MV-4-11 (cell line): ENCODE results near the gene NOD1.
A peak's percentile ranks its signal among the peaks of the same experiment; 100 is the strongest.
"Not testable (repeated sequence)": the region's sequence is repeated elsewhere in the genome, so short reads cannot be mapped to it uniquely, and the experiment has no call there.

ENCODE experiments used
- DNase-seq: peaks from one replicate; lab custom pipeline; 2025; lab: John Stamatoyannopoulos, UW

Gene NOD1

GRCh38 chr7:30503274-30504212 lies 25.0 kb upstream of the NOD1 start:
- no peak for DNase-seq

DNA sequence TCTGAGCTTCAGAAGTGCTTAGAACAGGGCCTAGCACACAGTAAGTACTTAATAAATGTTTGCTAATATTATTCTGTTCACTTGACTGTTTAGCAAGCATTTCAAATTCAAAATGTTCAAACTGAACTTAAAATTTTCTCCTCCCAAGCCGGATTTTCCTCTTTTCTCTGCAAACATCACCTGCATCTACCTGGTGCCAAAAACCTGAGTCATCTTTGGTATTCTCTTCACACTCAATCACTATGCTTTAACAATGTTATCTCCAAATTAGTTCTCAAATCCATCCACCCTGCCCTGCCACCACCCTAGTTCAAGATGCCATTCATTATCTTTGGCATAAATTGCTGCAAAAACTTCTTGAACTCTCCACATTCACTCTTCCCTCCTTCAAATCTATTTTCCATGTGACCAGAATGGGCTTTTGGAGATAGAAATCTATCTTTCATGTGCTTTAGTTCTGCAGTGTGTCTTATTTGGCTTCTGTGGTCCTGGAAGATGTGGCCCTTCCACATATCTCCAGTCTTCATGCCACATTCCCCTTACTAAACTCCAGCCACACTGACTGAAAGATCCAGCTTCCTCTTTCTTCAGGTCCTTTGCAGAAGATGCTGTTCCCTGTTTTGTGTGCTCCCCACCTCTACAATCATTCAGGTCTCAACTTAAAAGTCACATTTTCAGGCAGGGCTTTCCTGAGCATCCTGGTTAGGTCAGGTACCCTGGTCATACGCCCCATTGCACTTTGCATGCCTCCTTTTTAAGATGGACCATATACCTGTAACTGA lies 24.1 kb upstream of the NOD1 start:
- DNase-seq: peak; percentile 64

DNA sequence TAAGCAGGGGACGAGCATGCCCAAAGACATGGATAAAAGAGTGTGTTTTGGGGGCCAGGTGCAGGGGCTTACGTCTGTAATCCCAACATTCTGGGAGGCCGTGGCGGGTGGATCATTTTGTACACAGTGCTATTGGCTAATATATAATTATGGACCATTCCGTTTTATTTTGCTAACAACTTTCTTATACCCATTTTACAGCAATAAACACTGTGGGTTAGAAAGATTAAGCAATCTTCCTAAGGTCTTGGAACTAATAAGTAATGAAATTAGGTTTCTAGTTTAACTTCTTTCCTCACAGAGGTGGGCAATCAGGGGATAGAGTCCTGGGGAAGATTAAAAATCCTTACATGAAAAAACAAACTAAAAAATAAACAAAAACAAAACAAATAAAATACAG lies 22.7 kb upstream of the NOD1 start:
- DNase-seq: no peak

GRCh38 chr7:30493228-30493627 lies 14.6 kb upstream of the NOD1 start:
- no peak for DNase-seq

DNA sequence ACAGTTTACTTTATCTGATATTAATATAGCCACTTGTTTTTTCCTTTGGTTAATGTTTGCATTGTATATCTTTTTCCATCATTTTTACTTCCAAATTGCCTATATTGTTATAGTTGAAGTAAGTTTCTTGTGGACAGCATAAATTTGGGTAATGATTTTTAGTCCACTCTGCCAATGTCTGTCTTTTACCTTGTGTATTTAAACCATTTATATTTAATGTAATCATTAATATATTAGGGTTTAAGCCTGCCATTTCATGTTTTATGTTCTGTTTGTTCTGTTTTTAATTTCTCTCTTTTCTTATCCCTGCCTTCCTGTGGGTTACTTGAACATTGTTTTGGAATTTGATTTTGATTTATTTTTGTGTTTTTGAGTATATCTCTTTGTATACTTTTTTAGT lies 12.8 kb upstream of the NOD1 start:
- DNase-seq: no peak

DNA sequence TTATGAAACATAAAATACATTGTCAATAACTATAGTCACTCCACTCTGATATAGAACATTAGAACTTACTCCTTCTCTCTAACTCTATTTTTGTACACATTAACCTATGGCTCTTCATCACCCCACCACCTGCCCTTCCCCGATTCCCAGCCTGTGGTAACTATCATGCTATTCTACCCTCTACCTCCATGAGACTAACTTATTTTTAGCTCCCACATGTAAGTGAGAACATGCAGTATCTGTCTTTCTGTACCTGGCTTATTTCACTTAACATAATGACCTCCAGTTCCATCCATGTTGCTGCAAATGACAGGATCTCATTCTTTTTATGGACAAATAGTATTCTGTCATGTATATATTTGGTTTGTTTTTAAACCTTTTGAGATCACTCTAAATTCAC lies 8.8 kb upstream of the NOD1 start:
- DNase-seq: no peak

DNA sequence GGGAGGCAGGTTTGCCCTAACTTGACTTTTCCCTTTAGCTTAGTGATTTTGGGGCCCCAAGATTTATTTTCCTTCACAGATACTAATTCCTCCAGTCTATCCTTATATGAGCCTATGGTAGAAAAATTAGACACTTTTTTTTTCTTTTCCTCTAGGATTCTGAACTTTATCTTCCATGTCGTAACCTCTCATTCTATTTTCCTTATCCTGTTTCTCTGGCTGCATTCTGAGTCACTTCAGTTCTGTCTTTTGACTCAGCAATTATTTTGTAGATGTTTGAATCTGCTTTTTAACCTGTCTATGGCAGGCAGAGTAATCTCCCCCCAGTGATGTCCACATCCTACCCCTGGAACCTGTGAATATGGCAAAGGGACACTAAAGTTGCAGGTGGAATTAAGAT lies 7.1 kb upstream of the NOD1 start:
- DNase-seq: no peak

- DNase-seq: not testable (repeated sequence)
These were observed 2.8 kb upstream of the NOD1 start for GRCh38 chr7:30481416-30481815.

GRCh38 chr7:30479202-30480120 lies 877 bp upstream of the NOD1 start:
- DNase-seq: peak; percentile 53

DNA sequence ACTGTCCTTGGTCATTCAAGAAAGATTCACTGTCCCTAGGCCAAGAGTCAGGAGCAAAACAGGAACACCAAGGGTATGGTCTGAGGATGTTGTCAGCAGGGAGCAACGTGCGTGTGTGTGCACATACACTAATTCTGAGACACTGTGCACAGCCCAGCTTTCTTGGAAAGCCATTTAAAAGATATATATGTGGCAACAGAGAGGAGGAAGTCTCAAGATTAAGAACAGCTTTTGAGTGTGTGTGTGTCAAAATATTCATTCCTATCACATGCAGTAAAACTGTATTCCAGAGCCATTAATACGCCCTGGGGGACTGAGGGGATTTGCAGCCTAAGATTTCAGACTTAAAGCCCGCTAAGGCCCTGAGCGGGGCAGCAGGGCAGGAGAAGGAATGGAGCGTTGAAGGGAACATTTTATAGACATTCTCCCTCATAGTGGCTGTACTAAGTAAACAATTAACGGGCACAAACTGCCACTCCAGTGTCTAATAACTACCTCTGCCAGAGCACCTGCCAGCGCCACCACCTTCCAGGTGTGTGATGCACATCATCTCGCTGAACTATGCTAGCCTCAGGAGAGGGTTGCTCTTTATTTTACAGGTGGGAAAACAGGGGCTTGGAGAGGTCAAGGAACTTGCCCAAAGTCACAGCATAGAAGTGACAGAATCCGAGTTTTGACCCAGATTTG lies 2.0 kb downstream of the NOD1 start:
- DNase-seq: peak; percentile 85

- DNase-seq: no peak
These were observed 3.0 kb downstream of the NOD1 start for GRCh38 chr7:30475580-30475979.

DNA sequence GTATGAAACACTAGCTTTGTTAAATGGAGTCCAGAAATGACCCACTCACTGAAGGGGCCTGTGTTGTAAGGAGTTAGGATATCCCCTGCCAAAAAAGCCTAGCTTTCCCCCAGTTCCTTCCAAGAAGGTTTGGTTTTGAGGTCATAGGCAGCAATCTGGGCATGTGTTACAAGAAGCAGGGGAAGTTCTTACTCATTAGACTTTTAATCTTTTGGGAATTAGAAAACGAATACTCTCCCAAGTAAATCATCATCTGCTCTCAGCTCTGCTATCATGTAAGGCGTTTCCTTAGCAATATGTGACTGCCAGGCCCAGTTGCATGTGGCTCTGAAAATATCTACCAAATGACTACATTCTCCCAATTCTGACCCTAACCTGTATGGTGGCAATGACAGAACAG lies 3.7 kb downstream of the NOD1 start:
- no peak for DNase-seq

DNA sequence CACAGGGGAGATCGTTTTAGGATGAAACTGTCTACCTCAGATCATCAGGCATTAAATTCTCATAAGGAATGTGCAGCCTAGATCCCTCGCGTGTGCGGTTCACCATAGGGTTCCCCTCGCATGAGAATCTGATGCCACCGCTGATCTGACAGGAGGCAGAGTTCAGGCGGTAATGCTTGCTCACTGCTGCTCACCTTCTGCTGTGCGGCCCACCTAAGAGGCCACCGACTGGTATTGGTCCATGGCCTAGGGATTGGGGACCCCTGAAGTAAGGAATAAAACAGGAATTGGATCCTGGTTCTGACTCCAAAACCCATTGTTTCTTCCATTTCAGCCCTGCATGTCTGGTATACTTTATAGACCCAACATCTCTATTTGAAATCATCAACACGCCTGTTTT lies 4.1 kb downstream of the NOD1 start:
- DNase-seq: no peak

DNA sequence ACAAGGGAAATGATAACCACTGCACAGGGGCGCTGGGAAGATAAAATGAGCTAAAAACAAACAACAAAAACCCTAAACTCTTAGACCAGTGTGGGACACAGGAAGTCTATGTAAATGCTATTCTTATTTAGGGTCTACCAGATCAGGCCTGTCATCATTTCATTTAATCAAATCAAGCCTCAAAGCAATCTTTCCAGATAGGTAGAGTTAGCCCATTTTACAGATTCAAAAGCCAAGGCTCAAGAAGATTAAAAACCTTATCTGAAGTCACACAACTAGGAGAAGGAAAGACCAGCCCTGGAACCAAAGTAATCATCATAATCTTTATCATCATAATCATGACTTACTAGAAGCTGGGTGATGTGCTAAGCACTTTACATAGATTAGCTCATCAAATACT lies 4.7 kb downstream of the NOD1 start:
- no peak for DNase-seq

- DNase-seq: peak; percentile 26
These were observed 5.5 kb downstream of the NOD1 start for GRCh38 chr7:30472784-30473775.

DNA sequence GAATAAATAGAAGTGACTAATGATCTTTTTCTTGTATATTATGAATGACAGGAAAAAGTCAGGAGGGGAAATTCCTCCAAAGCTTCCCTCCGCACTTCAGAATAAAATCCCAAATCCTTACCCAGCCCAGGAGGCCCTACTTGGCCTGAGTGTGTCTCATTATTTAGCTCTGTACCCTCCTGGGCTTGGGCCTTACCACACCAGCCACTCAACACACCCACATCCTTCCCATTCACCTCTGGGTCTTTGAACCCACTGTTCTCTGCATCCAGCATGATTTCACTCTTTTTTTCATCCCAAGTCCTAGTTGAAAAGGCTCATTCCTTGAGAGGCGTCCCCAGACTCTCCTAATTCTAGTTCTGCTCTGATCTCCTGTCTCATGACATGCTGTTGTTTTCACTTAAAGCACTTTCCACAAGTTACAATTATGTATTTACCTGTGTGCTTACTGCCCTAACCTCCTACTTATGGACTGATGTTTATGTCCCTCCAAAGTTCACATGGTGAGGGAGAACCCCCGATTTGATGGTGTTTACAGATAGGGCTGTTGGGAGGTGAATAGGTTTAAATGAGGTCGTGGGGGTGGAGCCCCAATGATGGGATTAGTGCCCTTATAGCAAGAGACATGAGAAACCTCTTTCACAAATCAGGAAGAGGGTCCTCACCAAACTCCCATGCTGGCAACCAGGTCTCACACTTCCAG lies 6.4 kb downstream of the NOD1 start:
- no peak for DNase-seq

DNA sequence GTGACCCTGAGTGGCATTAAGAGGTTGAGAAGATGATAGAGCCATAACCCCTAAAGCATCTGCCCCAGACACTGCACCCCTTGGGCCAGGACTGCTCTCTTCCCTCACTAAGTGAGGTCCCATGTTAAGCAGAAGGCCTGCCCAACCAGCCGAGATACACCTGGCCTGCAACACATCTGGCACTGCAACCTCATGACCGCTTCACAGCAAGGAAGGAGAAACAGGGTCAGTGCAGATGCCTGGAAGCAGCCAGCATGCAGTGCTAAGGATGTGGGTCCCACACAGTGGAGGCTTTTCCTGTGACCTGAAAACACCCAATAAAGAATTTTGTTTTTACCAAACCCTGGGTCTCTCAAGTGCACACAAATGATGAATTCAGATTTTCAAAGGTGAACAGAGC lies 7.4 kb downstream of the NOD1 start:
- no peak for DNase-seq

DNA sequence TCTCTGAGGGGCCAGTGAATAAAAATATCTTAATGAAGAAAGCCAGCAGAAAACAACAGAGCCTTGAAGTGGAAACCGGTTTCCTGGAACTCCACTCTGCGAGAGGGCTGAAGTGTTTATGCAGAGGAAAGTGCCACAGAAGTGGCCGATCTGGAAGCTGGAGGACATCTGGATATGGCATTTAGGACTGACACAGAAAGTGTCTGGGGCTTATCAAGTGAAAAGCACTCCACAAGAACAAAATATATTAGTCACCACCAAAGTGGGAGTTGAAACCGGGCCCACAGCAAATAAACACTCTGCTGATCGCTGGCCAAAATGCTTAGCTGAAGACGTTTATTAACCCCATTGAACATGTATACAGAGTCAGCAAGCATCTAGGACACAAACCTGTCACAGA lies 7.8 kb downstream of the NOD1 start:
- DNase-seq: no peak

GRCh38 chr7:30470163-30470770 lies 8.3 kb downstream of the NOD1 start:
- no peak for DNase-seq
